Bone marrow (tissue), 2 donors: ENCODE data around the gene STK33.

Source experiments
- DNase-seq, 2 donors: peaks; one replicate each; lab custom pipeline; 2025; lab: John Stamatoyannopoulos, UW

Gene STK33

DNA sequence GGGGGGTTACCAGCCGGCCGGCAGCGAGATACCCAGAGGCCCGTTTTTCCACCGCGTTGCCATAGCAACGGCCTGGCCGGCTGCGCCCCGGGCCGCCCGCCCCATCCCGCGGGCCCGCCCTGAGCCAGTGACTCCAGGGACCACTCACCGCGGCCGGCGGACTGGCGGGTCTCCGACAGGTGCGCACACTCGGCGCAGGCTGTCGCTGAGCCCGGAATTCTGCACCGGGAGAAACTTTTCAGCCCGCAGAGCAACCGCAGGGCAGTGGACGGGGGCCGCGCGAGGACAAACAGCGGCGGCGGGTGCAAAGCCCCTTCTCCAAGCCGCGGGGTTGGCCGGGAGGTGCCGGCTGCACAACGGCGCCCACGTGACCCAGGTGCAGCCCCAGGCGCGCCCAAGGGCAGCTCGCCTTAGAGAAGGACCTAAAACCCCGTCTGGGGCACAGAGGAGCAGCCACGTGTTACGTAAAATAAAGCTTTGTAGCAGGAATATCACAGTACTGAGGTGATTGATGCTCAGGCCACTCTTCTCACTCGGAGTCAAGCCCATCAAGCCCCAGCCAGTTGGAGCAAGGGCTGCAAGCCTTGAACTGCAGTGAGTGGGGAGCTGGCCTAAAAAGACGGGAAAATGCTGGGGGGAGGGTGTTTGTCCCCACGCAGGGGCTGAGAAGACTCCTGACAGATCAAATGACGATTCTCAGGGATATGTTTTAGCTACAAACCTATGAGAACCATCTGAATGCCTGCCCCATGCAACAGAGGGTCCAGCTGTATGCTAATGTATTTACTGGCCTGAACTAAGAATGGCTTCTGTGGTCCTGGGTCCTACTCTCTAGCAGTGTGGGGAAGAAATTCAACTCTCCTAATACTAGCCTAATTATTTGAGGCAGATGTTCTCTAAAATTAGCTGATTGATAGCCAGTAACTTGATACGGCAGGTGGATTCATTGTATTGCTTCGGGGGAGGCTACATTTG is at the start of gene STK33:
TSS of gene STK33 (minus strand) at position 294 of the 975 bp plus-strand sequence. CDS start 119,323 bp downstream, outside the sequence.
- DNase-seq, result no peak

DNA sequence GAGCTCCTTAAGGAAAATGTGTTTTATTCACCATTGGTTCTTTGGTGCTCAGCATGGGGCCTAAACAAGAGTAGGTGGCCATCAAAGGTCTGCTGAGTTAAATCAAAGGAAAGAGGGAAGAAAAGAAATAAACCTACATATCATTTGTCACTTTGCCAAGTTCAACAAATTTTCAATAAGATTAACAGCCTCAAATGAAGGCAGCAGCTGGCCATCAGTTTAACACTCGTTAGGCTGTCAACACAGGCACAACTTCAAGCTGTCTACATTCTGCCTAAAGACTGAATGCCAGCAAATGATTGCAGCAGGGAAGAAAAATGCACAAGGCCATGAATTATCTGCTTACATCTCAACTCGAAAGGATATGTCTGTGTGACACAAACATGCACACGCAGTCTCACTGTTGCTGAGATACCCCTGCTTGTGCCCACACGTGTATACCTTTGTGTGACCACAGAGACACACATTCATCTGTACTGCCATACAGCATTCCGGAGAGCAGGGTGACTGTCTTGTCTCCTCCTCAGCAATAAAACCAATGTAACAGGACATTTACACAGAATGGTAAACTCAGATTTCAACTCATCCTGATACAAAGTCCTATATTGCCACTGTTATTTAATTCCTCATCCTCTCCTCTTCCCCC is 48.3 kb upstream of the STK33 start:
- DNase-seq, result no peak

DNA sequence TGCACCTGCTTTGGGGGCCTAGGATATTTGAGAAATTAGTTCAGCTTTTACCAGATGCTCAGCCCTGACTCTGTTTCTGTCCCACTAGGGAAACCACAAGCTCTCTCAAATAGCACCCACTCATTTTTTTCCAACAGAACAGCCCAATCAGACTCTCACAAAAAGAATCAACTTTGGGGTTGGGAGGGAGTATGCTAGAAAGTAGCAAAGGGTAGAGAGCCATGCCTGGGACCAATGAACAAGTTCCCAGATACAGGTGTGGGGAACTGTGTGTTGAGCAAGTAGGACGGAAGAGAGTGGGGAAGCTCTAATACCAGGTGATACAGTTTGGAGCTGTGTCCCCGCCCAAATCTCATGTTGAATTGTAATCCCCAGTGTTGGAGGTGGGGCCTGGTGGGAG is 47.3 kb upstream of the STK33 start:
- no peak for DNase-seq

DNA sequence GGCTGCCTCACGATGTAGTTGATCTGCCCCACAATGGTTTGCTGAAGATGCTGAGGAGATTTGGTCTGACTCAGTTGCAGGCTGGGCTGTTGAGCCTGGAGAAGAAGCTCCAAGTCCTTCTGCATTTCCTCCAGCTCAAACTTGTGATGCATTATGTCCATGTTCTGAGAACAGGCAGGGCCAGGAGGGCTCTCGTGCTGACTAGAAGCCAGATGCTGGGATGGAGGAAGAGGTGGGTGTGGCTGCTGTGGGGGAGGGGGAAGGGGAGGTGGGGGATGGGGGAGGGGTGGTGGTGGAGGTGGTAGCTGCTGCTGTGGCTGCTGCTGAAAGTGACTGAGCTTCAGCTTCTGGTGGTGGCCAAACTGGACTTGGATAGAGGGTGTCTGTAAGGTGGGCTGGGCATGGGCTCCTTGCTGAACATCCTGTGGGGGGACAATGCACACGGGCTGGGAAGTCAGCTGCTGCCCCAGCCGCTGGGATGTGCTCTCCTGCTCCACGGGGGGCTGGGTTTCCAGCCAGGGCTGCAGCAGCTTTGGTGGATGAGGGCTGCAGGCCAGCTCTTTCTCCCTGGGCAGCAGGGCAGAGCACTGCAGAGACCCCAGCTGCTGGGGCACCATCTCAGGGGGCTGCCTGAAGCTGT is 46.4 kb upstream of the STK33 start:
- no peak for DNase-seq

DNA sequence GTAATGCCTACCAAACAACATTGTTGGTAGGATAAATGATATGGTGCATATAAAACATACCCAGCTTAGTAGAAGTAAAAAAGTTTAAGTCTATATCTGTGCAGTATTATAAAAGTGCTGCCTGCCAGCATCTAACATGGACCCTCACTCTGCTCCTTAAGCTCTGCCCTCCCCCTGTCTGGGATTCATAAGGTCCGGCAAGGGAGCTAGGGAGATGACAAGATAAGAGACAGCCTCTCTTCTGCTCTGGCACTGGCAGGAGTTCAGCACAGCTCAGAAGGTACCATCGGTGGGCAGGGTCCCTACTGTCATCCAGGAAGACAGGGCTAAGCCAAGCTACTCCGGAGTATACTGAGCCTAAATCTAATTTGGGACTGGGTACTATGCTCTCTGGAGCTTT is 45.6 kb upstream of the STK33 start:
- DNase-seq, result no peak

DNA sequence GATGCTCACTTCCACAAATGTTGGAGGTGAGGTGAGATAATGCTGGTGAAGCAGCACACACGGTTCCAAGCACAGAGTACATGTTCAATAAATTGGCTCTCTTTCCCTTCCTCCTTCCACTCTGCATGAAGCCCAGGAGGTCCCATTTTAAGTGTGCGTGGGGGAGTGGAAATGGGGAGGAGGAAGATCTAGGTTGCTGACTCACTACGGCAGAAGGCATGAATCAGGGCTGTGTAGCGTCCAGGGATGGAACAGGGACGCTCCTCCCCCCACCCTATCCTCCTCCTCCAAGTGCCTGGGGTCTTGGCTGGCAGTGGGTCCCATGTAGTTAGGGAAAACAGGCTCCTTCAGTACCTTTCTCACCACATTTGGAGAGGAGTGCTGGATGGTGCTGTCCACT is 44.3 kb upstream of the STK33 start:
- no peak for DNase-seq

DNA sequence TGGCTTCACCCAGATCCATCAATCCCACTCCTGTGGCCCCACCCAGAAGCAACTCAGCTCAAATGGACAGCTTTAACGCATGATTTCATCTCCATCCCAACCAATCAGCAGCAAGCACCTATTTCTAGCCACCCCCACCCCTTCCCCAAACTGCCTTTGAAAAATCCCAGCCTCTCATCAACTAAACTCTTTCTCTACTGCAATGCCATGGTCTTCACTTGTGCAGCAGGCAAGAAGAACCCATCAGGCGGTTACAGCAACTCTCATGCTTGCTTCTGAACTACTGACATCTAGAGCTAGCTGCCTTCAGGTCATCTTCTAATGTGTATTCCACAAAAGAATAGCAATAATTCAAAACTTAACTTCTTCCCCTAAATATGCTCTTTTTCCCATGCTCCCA is 42.1 kb upstream of the STK33 start:
- no peak for DNase-seq

DNA sequence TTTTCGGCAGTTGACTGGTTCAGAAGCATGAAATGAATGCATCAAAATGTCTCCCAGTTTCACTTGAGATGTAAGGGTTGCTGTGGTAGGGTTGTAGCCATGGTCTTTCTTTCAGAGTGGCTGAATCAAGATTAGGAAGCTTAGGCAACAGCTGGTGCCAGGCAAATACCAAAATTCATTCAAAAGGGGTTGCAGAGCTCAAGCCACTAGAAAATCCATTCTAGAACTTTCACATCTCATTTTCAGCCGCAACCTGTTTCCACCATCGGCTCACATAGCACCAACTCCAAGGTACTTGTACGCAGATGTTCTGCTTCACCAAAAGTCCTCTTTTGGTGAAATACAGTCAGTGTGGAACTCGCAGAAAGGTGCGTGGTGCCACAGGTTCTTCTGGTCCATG is 40.5 kb upstream of the STK33 start:
- DNase-seq, result no peak

DNA sequence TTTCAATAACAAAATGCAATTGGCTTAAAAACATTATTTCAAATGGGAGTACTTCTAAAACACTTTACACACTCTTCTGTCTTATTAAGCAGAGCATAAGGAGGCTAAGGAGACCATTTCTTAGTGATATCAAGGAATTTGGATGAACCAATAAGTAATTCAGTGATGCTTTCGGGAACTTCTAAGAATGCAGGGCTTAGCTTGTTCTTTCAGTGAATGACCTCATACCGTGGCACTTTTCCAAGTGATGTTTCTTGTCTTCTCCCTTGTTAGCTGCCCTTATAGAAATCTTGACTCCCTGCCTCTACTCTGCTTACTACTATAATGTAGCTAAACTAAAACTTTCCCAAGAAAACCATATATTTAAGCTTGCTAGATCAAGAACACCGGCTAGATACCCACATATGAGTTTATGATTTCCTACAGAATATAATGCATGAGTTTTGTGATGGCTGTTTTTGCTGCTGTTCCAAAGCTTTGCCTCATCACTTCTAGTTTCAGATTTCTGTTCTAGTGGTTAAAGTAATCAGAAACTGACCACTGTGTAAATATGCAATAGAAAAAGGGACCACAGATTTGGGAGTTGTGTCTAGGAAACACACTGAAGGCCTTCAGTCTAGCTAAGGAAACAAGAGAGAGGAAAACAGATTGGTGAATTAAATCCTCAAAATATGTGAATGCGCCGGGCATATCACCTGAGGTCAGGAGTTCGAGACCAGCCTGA is 37.5 kb upstream of the STK33 start:
- DNase-seq, result no peak

DNA sequence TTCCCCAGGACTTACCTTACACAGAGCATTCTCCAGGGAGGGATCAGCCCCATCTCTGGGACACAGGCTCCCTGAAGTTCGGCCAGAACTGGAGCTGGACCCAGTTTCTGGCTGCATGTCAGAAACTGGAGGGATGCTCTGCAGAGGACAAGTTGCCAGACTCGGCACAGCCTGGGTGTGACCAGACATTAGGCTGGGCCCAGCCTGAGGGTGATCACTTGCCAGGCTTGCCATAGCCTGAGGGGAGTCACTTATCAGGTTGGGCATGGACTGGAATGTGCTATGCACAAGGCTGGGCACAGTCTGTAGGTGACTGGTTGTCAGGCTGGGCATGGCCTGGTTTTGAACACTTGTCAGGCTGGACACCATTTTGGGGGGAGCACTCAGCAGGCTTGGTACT is 30.7 kb upstream of the STK33 start:
- no peak for DNase-seq

DNA sequence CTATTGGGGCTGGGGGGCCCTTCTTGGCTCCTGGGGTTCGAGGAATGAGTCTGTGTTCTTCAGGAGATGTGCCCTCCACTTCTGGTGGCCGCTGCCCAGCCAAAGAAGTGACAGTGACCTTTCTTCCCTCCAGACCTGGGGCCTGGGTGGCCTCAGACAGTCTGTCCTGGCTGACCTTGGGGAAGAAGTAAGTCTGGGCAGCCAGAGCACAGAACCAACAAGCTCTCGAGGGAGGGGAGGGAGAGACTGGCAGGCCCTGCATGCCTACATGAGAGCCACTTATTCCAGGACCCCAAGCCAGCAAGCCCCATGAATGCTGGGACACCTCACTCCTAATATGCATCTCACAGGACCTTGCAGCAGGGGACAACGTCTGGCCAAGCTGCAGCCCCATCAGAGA is 27.1 kb upstream of the STK33 start:
- no peak for DNase-seq

DNA sequence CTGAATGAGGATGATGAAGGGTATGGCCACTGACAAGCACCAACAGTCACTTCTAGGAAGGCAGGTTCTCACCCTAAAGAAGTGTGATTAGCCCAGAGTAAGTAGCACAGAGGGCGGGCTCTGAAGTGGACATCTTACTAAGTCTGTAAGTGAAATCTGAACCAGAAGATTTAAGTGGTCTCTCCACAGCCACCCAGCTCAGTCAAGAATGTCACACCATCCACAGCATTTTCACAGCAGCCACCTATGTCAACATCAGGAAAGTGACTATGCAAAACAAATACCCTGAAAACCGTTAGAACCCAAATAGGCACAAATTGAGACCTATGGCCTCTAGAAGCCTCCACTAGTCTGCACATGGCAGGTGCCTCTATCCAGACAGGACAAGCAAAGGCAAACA is 23.0 kb upstream of the STK33 start:
- no peak for DNase-seq

DNA sequence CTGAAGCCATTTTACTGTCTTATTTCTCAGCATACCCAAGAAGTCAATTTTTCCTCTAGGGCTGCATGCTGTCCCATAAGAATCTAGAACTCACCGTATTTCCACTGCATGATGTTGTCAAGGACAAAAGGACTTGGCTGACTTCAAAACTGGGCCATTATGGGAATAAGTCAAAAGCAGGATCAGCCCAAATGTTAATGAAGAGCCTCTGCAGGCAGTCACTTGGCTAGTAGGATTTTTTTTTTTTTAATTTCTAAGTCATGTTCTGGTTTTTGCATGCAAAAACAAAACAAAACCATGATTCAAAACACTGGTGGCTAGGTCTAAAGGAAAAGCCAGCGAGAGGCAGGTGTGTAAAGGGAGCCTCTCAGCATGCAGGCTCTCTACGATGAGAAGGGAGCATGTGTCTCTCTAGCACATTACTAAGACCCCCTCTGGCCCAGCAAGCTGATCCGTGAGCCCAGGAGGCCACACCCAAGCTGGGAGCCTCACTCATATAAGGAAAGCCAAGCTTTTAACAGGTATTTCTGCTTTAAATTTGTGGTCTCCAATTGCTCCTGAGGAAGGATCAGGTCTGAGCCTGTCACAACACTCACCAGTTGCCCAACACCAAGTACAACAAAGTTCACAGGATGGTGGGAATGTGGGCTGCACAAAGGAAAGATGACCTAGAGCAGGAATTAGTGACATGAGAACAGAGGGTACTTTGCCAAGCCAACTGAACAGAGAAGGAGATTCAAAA is 21.4 kb upstream of the STK33 start:
- no peak for DNase-seq

DNA sequence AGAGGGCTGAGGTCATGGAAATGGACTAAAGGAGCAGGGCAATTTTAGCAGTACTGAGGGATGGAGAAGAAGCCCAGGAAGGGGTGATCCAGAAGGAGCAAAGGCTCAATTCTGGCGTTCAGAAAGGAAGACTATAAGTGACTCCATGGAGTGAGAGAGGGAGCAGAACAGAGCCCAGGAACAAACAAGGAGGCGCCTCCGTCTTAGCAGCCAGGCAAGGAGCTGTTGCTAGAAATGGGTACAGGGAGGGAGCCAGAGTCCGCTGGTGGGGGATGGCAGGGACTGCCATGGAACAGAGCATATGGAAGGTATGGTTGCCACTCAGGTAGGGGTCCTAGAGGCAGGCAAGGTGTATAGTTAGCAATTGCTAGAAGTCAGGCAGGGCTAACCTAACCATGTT is 20.5 kb upstream of the STK33 start:
- DNase-seq, result no peak

DNA sequence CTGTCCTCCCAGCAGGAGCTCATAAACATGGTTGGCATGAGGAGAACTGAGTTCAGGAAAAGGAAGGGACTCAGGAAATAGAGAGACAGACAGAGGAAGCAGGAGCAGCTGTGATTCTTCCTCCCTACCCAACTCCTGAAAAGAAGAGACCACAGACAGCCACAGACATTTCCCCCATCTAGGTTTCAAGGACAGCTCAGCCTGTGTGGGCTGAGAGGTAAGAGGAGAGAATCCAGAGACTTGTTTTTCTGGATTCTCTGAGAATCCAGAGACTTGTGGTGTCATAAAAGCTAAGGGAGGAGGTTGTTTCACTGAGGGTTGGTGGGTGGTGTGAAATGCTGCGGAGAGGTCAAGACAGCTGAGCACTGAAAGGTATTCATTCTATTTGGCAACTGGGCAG is 19.0 kb upstream of the STK33 start:
- DNase-seq, result no peak

DNA sequence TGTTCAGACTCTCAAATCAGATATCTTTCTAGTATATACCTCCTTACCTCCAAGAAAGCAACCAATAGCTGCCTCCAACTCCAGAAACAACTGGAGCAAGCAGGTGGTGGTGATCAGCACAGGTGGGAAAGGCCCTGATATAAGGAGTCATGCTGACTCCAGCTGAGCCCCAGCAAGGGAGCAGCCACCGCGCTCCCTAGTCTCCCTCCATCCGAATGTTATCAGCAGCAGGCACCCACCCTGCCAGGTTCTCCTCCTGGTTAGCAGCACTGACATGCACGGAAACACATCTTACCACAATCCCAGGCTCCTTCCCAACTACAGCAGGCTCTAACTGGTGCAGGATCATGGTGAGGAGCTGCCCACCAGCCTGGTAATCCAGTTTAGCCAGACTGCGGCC is 18.5 kb upstream of the STK33 start:
- no peak for DNase-seq

DNA sequence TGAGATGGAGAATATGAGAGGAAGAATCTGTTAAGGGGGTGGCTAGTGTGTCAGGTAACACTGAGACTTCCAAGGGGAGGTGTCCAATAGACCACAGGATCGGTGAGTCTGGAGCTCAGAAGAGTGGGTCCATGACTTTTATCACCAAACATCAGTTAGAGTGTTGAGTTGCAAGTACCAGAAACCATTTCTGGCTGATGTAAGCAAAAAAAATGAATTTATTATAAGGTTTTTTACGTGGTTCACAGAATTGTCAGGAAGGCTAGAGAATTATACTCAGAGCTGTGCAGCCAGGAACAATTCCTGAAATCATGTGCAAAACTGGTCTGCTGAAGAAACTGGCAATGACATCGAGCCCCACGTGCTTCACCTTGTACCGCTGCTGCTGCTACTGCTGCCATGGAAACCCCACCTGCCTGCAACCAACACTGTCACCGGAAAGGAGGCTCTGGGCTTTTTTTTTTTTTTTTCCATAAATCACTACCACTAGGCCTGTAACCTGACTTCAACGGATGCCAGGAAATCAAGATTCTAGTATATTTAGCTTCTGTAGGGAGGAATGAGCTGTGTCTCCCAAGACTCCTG is 16.6 kb upstream of the STK33 start:
- no peak for DNase-seq

DNA sequence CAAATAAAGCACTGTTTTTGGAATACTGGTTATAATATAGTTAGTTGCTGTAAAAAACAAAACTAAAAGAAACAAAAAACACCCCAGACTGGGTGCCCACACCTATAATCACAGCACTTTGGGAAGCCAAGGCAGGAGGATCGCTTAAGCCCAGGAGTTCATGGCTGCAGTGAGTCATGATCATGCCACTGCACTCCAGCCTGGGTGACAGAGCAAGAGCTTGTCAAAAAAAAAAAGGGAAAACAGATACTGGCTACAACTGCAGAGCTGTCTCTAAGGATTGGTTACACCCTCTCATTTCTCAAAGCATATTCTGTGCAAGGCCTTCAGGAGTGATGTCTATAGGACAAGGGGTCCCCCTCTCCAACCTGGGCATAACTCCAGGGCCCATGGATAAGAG is 14.6 kb upstream of the STK33 start:
- no peak for DNase-seq

DNA sequence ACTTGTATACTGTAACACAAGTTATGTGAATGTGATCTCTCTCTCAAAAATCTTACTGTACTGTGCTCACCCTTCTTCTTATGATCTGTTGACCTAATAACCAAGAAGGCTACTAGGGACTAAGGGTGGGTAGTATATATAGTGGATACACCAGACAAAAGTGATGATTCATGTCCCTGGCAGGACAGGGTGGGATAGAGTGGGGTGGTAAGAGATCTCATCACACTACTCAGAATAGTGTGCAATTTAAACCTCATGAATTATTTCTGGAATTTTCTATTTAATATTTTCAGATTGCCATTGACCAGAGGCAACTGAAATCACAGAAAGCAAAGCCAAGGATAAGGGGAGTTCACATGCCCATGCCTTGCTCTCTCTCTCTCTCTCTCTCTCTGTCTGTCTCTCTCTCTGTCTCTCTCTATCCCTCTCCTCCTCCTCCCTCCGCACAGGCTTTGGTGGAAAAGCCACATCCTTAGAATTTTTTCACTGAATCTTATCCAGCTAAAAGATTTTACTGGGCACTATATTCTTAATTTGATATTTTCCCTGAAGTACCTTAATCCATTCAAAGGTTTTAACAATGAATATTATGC is 12.0 kb upstream of the STK33 start:
- no peak for DNase-seq

DNA sequence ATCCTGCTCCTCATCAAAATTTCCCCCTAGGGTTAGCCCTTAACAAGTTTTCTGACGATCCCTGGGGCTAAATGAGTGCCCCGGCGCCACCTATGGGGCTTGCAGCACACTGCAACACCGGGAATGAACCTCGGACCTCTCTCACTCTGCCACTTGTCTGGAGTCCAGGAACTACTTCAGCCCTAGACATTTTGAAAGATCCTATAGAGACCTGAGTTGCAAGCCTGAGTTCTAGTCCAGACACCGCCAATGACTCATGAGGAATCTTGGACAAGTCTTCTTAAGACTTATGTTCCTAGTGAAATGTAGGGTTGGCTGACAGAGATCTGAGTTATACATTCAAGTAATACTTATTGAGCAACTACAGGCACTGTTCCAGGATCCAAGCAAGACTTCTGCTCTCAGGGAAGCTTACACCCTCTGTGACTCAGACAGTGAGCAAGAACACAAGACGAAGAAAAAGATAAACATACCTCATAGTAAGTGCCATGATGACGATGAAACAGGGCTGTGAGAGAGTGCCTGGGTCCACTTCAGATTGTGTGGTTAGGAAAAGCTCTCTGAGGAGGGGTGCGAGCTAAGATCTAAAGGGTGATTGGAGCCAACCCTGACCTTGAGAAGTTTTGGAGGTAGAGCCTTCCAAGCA is 10.2 kb upstream of the STK33 start:
- DNase-seq, result peak in 1 of 2 donors; percentile 28
